HL-60/S4 treated with retinoic acid at 250 ng/mL for 4 days and 3 days (cell line): Measurements from ENCODE around the gene SMPD2.
"Not testable (repeated sequence)": the region's sequence is repeated elsewhere in the genome, so short reads cannot be mapped to it uniquely, and the experiment has no call there.

ENCODE experiments used
- in situ Hi-C: fragments of 300-500 bp; cut with MboI; formaldehyde crosslinking; loops from 2 replicates; pipeline ENCODE4 v1.7.0; 2022; ENCODE audit warnings: low sequenced_read_pairs

SMPD2 gene

GRCh38 chr6:109460161-109460829 lies 19.8 kb downstream of the SMPD2 start:
- in situ Hi-C loops = no loop called here

- in situ Hi-C loops = not testable (repeated sequence)
These were observed 20.7 kb downstream of the SMPD2 start for GRCh38 chr6:109461205-109461604.

- in situ Hi-C loops = no loop called here
These were observed 21.4 kb downstream of the SMPD2 start for GRCh38 chr6:109461733-109462526.

DNA sequence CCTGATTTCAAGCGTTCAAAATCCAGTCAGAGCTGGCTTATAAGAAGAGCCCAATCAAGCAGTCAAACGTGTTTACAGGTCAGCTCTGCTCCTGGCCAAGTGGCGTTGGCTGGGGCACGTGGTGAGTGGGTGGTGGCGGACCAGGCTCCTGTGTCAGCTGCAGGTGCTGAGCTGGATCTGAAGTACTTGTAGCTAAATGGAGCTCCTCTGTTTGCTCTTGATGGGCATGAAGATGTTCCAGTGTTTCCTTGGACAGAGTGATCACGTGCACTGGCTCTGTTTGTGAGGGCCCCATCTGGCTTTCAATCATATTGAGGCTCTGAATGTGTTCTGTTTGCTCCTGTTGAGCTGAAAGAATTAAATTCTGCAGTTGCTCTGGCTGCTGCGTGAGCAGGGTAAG lies 25.2 kb downstream of the SMPD2 start:
- in situ Hi-C loops = no loop called here

- in situ Hi-C loops = no loop called here
These were observed 25.8 kb downstream of the SMPD2 start for GRCh38 chr6:109466212-109466923.

- in situ Hi-C loops = no loop called here
These were observed 27.2 kb downstream of the SMPD2 start for GRCh38 chr6:109467696-109468095.

- in situ Hi-C loops = no loop called here
These were observed 29.2 kb downstream of the SMPD2 start for GRCh38 chr6:109469591-109470189.

- in situ Hi-C loops = no loop called here
These were observed 30.7 kb downstream of the SMPD2 start for GRCh38 chr6:109471105-109471810.

- in situ Hi-C loops = no loop called here
These were observed 31.8 kb downstream of the SMPD2 start for GRCh38 chr6:109472132-109472995.

DNA sequence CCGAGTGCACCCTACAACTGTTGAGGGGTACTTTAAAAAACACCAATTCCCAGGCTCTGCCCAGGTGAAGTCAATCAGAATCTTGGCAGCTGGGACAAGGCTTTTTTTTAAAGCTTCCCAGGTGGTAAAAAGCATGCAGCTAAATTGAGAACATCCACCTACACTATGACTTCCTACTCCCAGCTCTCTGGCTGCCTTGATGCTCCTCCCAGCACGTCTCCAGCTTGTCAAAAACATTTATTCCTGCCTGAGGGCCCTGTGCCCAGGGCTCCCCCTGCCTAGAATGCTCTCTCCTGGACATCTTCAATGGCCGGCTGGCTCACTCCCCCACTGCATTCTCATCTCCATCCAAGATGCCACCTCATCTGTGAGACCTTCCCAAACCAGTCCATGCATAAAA lies 32.6 kb downstream of the SMPD2 start:
- in situ Hi-C loops = no loop called here

GRCh38 chr6:109474995-109475394 lies 34.5 kb downstream of the SMPD2 start:
- in situ Hi-C loops = no loop called here

DNA sequence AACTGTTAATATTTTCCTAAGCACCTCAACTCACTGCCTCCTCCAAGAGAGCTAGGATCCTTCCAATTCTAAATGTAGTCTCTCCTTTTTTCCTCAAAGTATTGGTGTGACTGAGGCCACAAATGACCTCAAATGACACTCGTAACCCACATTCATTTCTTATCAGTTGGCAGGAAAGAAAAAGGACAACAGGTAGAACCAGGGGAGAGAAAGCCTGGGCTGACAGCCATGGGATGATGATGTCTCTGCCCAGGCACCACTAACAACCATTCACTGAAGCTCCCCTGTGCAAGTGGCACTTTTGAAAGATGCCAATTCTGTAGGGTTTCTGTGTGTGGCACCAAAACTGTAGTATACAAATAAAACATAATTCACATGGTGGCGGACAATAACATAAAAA lies 35.1 kb downstream of the SMPD2 start:
- in situ Hi-C loops = no loop called here

- in situ Hi-C loops = no loop called here
These were observed 36.7 kb downstream of the SMPD2 start for GRCh38 chr6:109477184-109477583.

- in situ Hi-C loops = no loop called here
These were observed 37.2 kb downstream of the SMPD2 start for GRCh38 chr6:109477725-109478124.

GRCh38 chr6:109478222-109478805 lies 37.8 kb downstream of the SMPD2 start:
- in situ Hi-C loops = no loop called here

DNA sequence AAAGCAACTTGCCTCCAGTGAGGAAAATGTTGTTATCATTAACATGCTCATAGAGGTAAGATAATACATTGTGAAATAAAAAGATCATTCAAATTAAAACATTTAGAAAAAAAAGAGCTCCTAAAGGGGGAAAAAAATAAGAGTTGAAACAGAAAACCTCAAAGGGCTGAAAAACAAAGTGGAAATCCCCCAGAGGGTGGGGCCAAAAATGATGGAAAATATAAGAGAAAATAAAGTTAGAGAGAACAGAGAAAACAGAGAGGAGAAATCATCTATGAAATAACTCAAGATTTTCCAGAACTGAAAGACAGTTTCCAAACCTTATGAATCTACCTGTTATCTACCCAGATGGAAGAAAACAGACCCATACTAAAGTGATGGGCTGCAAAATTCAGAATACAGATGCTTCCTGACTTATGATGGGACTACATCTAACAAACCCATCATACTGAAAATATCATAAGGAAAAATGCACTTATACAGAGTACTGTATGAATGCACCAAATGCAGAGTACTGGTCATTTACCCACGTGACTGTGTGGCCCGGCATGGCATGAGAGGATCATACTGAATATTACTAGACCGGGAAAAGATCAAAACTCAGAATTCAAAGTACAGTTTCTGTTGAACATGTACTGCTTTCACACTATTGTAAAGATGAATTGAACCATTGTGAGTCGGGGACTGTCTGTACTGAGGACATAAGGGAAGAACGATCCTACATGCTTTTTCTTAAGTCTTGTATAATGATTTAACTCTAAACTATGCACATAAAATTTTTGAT lies 38.5 kb downstream of the SMPD2 start:
- in situ Hi-C loops = no loop called here

- in situ Hi-C loops = no loop called here
These were observed 40.5 kb downstream of the SMPD2 start for GRCh38 chr6:109480993-109481480.

DNA sequence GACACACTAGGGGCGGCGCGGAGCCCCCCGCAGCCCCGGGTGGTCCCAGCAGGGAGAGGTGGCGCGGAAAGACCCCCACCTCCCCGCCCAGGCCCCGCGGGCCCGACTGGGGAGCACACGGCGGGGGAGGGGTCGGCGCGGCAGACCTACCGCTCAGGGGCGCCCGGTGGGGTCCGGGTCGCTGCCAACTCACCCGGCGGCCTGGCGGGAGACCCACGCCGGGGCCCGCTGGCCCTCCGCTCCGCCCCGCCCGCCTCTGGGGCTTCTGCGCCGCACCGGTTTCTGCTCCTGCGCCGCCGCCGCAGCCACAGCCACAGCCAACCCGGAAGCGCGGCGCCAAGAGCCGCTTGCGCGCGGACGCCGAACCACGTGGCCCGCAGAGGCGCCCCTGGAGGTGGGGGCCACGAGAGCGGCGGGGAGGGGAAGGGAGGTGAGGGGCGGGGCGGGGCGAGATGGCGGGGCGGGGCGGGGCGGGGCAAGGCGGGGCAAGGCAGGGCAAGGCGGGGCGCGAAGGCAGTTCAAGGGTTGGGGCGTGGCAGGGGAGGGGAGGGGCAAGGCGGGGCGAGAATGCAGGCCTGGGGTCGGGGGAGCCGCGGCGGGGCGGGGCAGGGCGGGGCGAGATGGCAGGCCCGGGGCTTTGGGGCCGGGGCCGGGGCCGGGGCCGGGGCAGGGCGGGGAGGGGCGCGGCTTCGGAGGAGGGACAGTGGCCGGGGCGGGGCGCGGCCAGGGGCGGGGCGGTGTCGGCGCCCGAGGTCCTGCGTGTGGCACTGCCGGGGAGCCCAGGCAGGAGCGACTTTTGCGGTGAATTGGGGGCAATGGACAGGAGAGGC lies 42.6 kb downstream of the SMPD2 start, which contains the start of gene ZBTB24:
TSS of gene ZBTB24 (minus strand) at position 315 of the 830 bp plus-strand sequence. CDS start 1,193 bp downstream, outside the sequence.
- in situ Hi-C loops = no loop called here
